Stimulated activated CD4-positive, alpha-beta T cell treated with anti-CD3 and anti-CD28 coated beads, Interleukin-12 subunit alpha, Interleukin-12 subunit beta, amount 100 ng/mL, for 24 hours (primary cell): ENCODE results near the gene LYSET.
"Not testable (repeated sequence)": the region's sequence is repeated elsewhere in the genome, so short reads cannot be mapped to it uniquely, and the experiment has no call there.

Experiments used
- DNase-seq, 2 experiments: peaks; one replicate each; pipeline ENCODE4 v3.0.0-alpha.2; 2020; ENCODE audit warnings: low read depth in 2 of 2

LYSET gene

GRCh38 chr14:93223565-93223964, 38.4 kb downstream of the LYSET start:
- no peak for DNase-seq

- DNase-seq: no peak
These were observed 43.4 kb downstream of the LYSET start for GRCh38 chr14:93228550-93228949.

- DNase-seq: no peak
These were observed 45.4 kb downstream of the LYSET start for GRCh38 chr14:93230539-93230938.

- no peak for DNase-seq
These were observed 46.2 kb downstream of the LYSET start for GRCh38 chr14:93231129-93231979.

- DNase-seq: no peak
These were observed 47.0 kb downstream of the LYSET start for GRCh38 chr14:93232159-93232558.

- DNase-seq: not testable (repeated sequence)
These were observed 48.0 kb downstream of the LYSET start for GRCh38 chr14:93233078-93233477.

GRCh38 chr14:93234798-93235197, 49.7 kb downstream of the LYSET start:
- no peak for DNase-seq
